GM18519 (cell line): ENCODE results near the gene PODXL2.

Source experiments
- ATAC-seq: cut with Tn5 transposase; IDR thresholded peaks from one replicate; pipeline ENCODE4 v1.9.1; 2021; ENCODE audit warnings: mild to moderate bottlenecking, moderate library complexity; ENCODE audit not compliant: unreplicated experiment, low FRiP score

Gene PODXL2

DNA sequence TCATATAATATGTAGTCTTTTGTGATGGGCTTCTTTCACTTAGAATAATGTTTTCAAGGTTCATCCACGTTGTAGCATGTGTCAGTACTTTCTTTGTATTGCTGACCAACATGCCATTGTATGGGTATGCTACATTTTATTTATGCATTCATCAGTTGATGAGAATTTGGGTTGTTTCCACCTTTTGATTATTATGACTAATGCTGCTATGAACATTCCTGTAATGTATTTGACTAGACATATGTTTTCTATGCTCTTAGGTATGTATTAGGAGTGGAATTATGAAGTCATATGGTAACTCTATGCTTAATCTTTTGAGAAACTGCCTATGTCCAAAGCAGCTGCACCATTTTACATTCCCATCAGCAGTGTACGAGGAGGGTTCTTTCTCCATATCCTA lies 3.2 kb upstream of the PODXL2 start:
- ATAC-seq, result no peak

- no peak for ATAC-seq
Observed at GRCh38 chr3:127628426-127628787, 578 bp upstream of the PODXL2 start.

GRCh38 chr3:127629467-127630403 lies 750 bp downstream of the PODXL2 start:
- no peak for ATAC-seq

DNA sequence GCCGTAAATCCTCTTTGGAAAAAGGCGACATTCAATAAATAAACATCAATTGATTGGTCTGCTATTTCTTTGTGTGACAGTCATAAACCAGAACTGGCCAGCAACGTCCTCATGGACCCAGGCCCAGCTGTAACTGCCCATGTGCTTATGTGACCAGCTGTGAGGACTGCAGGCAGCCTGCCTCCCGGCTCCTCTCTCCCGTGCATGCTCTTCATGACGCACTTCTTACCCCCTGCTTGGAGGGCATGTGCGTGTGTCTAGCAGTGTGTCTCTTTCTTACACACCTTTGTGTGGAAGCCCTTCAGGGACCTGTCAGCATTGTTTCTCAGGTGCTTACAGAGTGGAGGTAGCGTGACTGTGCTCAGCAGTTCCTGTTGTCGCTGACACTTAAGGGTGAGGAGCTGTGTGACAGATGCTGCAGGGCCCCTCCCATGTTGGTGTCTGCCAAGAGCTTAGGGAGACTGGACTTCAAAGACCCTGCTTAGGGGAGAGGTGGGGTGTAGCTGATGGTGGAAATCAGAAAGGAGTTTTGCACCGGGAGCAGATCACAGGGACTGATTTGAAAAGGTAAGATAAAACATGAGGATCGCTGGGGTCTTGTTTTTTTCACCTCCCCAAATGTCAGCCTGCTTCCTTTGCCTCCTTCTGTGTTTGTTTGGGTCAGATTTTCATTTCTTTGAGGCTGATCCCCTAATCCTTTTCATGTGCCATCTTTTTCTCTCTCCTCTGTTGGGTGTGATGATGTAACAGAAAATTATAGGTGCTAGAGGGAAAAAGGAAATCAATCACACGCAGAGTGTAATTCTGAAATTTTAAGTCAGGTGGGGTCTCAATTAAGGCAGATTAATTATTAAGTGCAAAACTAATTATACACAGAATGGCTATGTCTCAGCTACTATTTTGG lies 2.1 kb downstream of the PODXL2 start:
- no peak for ATAC-seq

- ATAC-seq, result no peak
Observed at GRCh38 chr3:127632035-127632820, 3.2 kb downstream of the PODXL2 start.

- ATAC-seq, result no peak
Observed at GRCh38 chr3:127634653-127635052, 5.7 kb downstream of the PODXL2 start.

- ATAC-seq, result no peak
Observed at GRCh38 chr3:127637546-127637945, 8.6 kb downstream of the PODXL2 start.

GRCh38 chr3:127637971-127638370 lies 9.0 kb downstream of the PODXL2 start:
- no peak for ATAC-seq

DNA sequence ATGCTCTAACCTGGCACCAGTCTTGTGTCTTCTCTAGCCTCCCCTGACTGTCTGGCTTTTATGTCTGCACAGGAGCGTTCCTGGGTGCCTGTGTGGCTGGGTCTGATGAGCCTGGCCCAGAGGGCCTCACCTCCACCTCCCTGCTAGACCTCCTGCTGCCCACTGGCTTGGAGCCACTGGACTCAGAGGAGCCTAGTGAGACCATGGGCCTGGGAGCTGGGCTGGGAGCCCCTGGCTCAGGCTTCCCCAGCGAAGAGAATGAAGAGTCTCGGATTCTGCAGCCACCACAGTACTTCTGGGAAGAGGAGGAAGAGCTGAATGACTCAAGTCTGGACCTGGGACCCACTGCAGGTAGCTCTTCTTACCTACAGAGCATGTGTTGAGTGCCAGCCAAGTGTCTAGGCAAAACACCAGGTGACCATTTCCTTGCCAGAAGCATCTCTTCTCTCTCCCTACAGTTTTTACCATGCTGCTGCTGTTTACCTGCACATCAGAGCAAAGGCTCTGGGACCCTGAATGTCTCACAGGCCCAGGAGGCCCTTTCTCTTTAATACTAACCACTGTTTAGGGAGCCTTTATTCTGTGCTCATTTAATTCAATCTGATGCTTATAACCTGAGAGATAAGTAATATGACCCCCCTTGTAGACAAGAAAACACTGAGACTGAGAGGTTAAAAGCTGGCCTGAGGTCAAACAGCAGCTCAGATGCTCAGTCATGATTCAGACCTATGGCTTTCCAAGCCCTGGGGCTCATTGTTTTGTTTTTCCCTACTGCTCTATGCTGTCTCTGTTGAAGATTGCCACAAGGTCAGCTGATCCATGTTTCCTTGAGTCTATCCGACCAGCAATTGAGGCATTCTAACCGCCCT lies 10.4 kb downstream of the PODXL2 start:
- ATAC-seq, result no peak

DNA sequence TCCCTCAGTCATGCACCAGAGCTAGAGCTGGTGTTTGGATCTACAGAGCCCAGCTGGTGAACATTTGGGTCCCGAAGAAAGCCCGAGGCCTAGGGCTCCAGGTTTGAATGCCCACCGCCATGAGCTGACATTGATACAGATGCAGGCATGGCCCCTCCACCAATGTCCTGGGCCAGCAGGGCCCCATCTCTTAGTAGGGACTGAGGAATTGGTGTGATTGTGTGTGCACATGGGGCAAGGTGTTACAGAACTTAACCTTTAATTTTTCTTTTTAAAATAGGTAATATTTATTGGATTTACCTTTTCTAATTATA lies 11.0 kb downstream of the PODXL2 start:
- no peak for ATAC-seq

GRCh38 chr3:127644641-127645370 lies 15.8 kb downstream of the PODXL2 start:
- ATAC-seq, result no peak

GRCh38 chr3:127645371-127646015 lies 16.5 kb downstream of the PODXL2 start:
- ATAC-seq, result no peak

GRCh38 chr3:127646501-127647046 lies 17.6 kb downstream of the PODXL2 start:
- ATAC-seq, result no peak

DNA sequence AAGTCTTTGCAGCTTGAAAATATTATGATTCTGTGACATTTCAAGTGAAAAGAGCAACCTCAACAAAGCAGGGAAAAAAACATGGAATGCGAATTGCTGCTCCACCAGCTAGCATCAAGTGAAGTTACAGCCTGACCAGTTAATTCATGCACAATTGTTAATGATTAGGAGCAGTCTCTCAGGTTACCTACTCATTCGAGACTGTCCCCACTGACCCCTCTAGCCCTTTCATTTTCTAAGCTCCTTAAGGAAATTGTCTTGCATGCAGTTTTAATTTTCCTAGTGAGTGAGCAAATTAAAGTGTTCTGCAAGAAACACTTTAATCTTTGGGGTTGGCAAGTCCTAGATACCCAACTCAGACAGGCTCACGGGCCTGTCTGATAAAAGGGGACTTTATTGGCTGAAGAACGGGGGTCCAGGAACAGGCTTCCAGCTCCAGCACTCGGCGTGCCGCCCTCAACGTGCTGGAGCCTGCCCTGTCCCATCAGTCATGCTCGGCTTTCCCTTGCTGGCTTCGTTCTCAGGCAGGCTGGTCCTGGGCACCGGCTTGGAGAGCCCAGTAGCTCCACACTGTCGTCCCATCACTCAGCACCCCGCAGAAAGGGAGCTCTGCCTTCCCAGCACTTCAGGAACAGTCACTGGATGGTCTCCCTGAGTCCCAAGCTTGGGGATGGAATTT lies 18.3 kb downstream of the PODXL2 start:
- no peak for ATAC-seq

DNA sequence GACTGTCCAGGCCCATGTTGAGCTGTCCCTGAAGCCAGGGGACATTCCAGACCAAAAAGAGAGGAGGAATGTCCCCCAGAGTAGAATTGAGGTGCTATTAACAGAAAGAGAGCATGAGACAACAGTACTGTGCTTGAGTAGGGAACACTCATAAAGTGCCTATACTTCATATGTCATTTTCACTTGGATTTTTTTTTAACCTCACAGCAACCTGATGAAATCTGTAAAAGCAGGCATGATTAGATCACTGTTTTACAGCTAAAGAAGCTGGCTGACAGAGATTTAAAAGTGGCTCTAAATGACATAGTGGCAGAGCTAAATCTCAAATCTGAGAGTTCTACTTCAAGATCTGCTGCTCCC lies 18.8 kb downstream of the PODXL2 start:
- ATAC-seq, result no peak

DNA sequence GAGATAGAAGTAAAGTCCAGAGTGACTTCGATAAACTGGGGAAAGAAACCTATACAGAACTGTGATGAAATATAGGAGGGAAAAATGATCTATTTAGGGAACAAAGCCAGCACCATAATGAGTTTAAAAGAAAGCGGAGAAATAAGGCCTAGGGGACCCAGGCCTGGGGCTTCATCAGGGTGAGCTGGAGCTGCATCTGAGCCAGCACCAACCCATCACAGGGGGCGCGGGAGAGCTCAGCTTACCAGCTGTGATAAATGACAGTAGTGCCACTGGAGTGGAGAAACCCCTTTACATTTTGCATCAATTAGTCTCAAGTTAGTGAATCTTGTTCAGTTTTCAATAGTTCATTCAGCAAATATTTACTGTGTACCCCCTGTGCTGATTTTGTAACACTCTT lies 21.3 kb downstream of the PODXL2 start:
- ATAC-seq, result no peak

GRCh38 chr3:127651516-127652172 lies 22.7 kb downstream of the PODXL2 start:
- no peak for ATAC-seq
